ENCODE measurements around the gene ESPNL.
"Not testable (repeated sequence)": the region's sequence is repeated elsewhere in the genome, so short reads cannot be mapped to it uniquely, and the experiment has no call there.

Gene ESPNL

GRCh38 chr2:238065071-238065846 is 34.9 kb upstream of the ESPNL start:
- ChIA-PET POLR2A (no interaction called here), CTCF (interaction anchor here (1.1 kb wide), 1 partner anchor 67 kb away, joined by 3 read pairs; no protein-coding TSS in a partner anchor)
- no peak for DNase-seq (ENCODE audit: extremely low spot score)
- TF ChIP-seq CTCF (IDR thresholded peaks at IDR 0.05; ENCODE audit: control extremely low read depth, extremely low read depth, low read depth, missing control alignments): no peak

GRCh38 chr2:238066218-238066617 is 33.9 kb upstream of the ESPNL start:
- DNase-seq (ENCODE audit: extremely low spot score): no peak
- ChIA-PET CTCF (no interaction called here), POLR2A (no interaction called here)
- no peak for TF ChIP-seq CTCF (IDR thresholded peaks at IDR 0.05; ENCODE audit: control extremely low read depth, extremely low read depth, low read depth, missing control alignments)

- DNase-seq (ENCODE audit: extremely low spot score); CTCF ChIA-PET; POLR2A ChIA-PET: not testable (repeated sequence)
These were observed 33.4 kb upstream of the ESPNL start for GRCh38 chr2:238066718-238067117.

- POLR2A ChIA-PET: no interaction called here
- TF ChIP-seq CTCF (IDR thresholded peaks at IDR 0.05; ENCODE audit: control extremely low read depth, extremely low read depth, low read depth, missing control alignments): no peak
- DNase-seq (ENCODE audit: extremely low spot score): no peak
- CTCF ChIA-PET: no interaction called here
These were observed 32.2 kb upstream of the ESPNL start for GRCh38 chr2:238067939-238068338.

GRCh38 chr2:238069021-238069709 is 31.0 kb upstream of the ESPNL start:
- DNase-seq (ENCODE audit: extremely low spot score): no peak
- POLR2A ChIA-PET: no interaction called here
- TF ChIP-seq CTCF (IDR thresholded peaks at IDR 0.05; ENCODE audit: control extremely low read depth, extremely low read depth, low read depth, missing control alignments): no peak
- CTCF ChIA-PET: no interaction called here

- CTCF ChIA-PET: no interaction called here
- DNase-seq (ENCODE audit: extremely low spot score): no peak
- POLR2A ChIA-PET: interaction anchor here (0.8 kb wide), 1 partner anchor 9 kb away, joined by 3 read pairs; the partner anchor contains the start of gene SCLY
- TF ChIP-seq CTCF (IDR thresholded peaks at IDR 0.05; ENCODE audit: control extremely low read depth, extremely low read depth, low read depth, missing control alignments): no peak
These were observed 30.3 kb upstream of the ESPNL start for GRCh38 chr2:238069877-238070276.

GRCh38 chr2:238075397-238075796 is 24.7 kb upstream of the ESPNL start:
- ChIA-PET CTCF (no interaction called here), POLR2A (no interaction called here)
- TF ChIP-seq CTCF (IDR thresholded peaks at IDR 0.05; ENCODE audit: control extremely low read depth, extremely low read depth, low read depth, missing control alignments): no peak
- DNase-seq (ENCODE audit: extremely low spot score): no peak
